Measurements from ENCODE around the gene NAA15. TPM values are rescaled to one million over a fixed set of nuclear protein-coding genes. Genes with fewer than 3 reads are reported as not detected.

Gene NAA15
- total and polyA plus RNA-seq, 2 of the 8 experiments (the other 6 are each of a cell fraction or from before 2014, with no cell fraction given), result 9.7 to 124 TPM

- Histone ChIP-seq H3K56ac (replicated peaks; ENCODE audit: insufficient read length, low read depth, low read length) (no peak overlapping the region), H3K9ac (replicated peaks in 1 of 4; ENCODE audit: extremely low read depth in 1 of 4, low read depth in 3 of 4, low read length in 3 of 4) (no peak overlapping the region), H3K23me2 (ENCODE audit: low read depth, low read length) (no peaks in the 10 kb centered on the region; the same call in 1 of the 2 replicates), H2BK120ac (replicated peaks; ENCODE audit: low read depth, low read length) (no peak overlapping the region), H2AFZ (ENCODE audit: low read length) (no peak overlapping the region), H2BK20ac (ENCODE audit: low read length) (no peak overlapping the region), H2BK5ac (ENCODE audit: low read depth, low read length) (no peak overlapping the region), H3K4me1 (replicated peaks in 1 of 4; ENCODE audit: control insufficient read depth in 3 of 4, insufficient read depth in 4 of 4, low read length in 3 of 4) (no peaks in the 10 kb centered on the region; a peak in 1 of 7 replicates), H3K4me2 (ENCODE audit: insufficient read depth in 1 of 2, low read depth in 2 of 2, low read length in 2 of 2) (no peak overlapping the region), H3K23ac (ENCODE audit: insufficient read length) (no peak overlapping the region), H3K4ac (replicated peaks; ENCODE audit: insufficient read length, low read depth, low read length) (no peak overlapping the region), H2AK5ac (ENCODE audit: low read depth, low read length) (no peak overlapping the region), H2BK12ac (ENCODE audit: low read depth, low read length) (no peak overlapping the region), H3K9me3 (ENCODE audit: insufficient read depth in 2 of 2, low read depth in 1 of 2, low read length in 1 of 2) (no peaks in the 10 kb centered on the region), H3K18ac (ENCODE audit: extremely low read depth, low read length) (no peak overlapping the region), H4K8ac (ENCODE audit: extremely low read depth, insufficient read depth, low read length) (no peak overlapping the region), H3K79me1 (ENCODE audit: low read depth, low read length) (no peaks in the 10 kb centered on the region), H3K14ac (ENCODE audit: insufficient read length) (no peak overlapping the region), H3K79me2 (ENCODE audit: control insufficient read depth in 1 of 2, insufficient read depth in 2 of 2, low read length in 2 of 2) (no peaks in the 10 kb centered on the region), H3K27me3 (replicated peaks in 1 of 4; ENCODE audit: control insufficient read depth in 3 of 4, extremely low read depth in 1 of 4, insufficient read depth in 3 of 4, low read length in 3 of 4) (peaks cover 0 to 13% (median 10%) of the 10 kb centered on the region in 4 experiments; a peak in 6 of 7 replicates), H2BK15ac (ENCODE audit: low read length) (no peak overlapping the region), H3K27ac (ENCODE audit: low read depth, low read length) (no peak overlapping the region), H4K91ac (replicated peaks; ENCODE audit: insufficient read length, low read length) (no peak overlapping the region), H3K4me3 (ENCODE audit: extremely low read depth in 1 of 4, insufficient read depth in 2 of 4, low read depth in 3 of 4, low read length in 4 of 4) (no peak overlapping the region), H4K20me1 (replicated peaks in 1 of 2; ENCODE audit: control insufficient read depth in 1 of 2, insufficient read depth in 2 of 2, low read length in 2 of 2) (no peaks in the 10 kb centered on the region), H3K36me3 (ENCODE audit: control insufficient read depth in 2 of 4, insufficient read depth in 4 of 4, low read length in 3 of 4) (no peaks in the 10 kb centered on the region), H4K5ac (ENCODE audit: insufficient read length, low read depth, low read length) (no peak overlapping the region)
- 87 to 100% methylated on average over 1 of the region's 1 CpG for WGBS, 2 experiments (ENCODE audit: extremely low coverage in 1 of 2, insufficient coverage in 1 of 2, insufficient read length in 1 of 2, insufficient replicate concordance in 2 of 2, low coverage in 1 of 2, low lambda C conversion rate in 2 of 2, missing lambda C conversion rate in 1 of 2)
- DNase-seq (ENCODE audit: low read depth in 1 of 2, low spot score in 2 of 2), result no peak
- FAIRE-seq, result no peak
- POLR2A ChIA-PET (ENCODE audit: partially characterized antibody), result no interaction called here
- CTCF ChIA-PET (ENCODE audit: partially characterized antibody), result interaction anchor here (1.1 to 1.2 kb wide), 2 partner anchors 12 to 22 kb away, joined by 3 read pairs; no protein-coding TSS in a partner anchor
- TF ChIP-seq E2F6 (IDR thresholded peaks at IDR 0.05), result no peak
- TF ChIP-seq RFX5 (IDR thresholded peaks at IDR 0.05; ENCODE audit: borderline replicate concordance, low read depth, low read length), result no peak
- TF ChIP-seq SAP30 (IDR thresholded peaks at IDR 0.05; ENCODE audit: insufficient read depth, insufficient replicate concordance, low read length), result no peak
- TF ChIP-seq TCF12 (IDR thresholded peaks at IDR 0.05; ENCODE audit: low read depth, low read length), result no peak
- no peak for TF ChIP-seq TAF1 (IDR thresholded peaks at IDR 0.05; ENCODE audit: low read depth, low read length)
- TF ChIP-seq GTF2F1 (IDR thresholded peaks at IDR 0.05; ENCODE audit: borderline replicate concordance, low read depth, low read length), result no peak
- no peak for TF ChIP-seq POLR2A (IDR thresholded peaks at IDR 0.05; ENCODE audit: control extremely low read depth in 1 of 2, low read depth in 2 of 2, low read length in 2 of 2)
- no peak for TF ChIP-seq JUN (IDR thresholded peaks at IDR 0.05; ENCODE audit: low read depth, low read length)
- TF ChIP-seq RBBP5 (IDR thresholded peaks at IDR 0.05; ENCODE audit: borderline replicate concordance, low read depth, low read length), result no peak
- TF ChIP-seq ATF3 (IDR thresholded peaks at IDR 0.05; ENCODE audit: insufficient read depth, low read depth, low read length), result no peak
- no peak for TF ChIP-seq ASH2L (IDR thresholded peaks at IDR 0.05; ENCODE audit: low read length)
- TF ChIP-seq CTBP2 (IDR thresholded peaks at IDR 0.05; ENCODE audit: borderline replicate concordance, insufficient read depth, insufficient read length, low read length), result no peak
- TF ChIP-seq EZH2 (IDR thresholded peaks at IDR 0.05; ENCODE audit: low read depth, low read length, severe bottlenecking), result no peak
These were observed 27.5 kb upstream of the NAA15 start for GRCh38 chr4:139273835-139274234.

Data from H1 (cell line).